Measurements from ENCODE around the gene BNIP3.
"Not testable (repeated sequence)": the region's sequence is repeated elsewhere in the genome, so short reads cannot be mapped to it uniquely, and the experiment has no call there.

Gene BNIP3

GRCh38 chr10:131933016-131933695 lies 48.6 kb downstream of the BNIP3 start:
- in situ Hi-C loops (cut with MboI; ENCODE audit: low sequenced_read_pairs) = no loop called here

- in situ Hi-C loops (cut with MboI; ENCODE audit: low sequenced_read_pairs) = no loop called here
Measured at GRCh38 chr10:131931981-131932380, 49.7 kb downstream of the BNIP3 start.

- in situ Hi-C loops (cut with MboI; ENCODE audit: low sequenced_read_pairs) = no loop called here
Measured at GRCh38 chr10:131930586-131931330, 51.0 kb downstream of the BNIP3 start.

- in situ Hi-C loops (cut with MboI; ENCODE audit: low sequenced_read_pairs) = no loop called here
Measured at GRCh38 chr10:131930150-131930549, 51.6 kb downstream of the BNIP3 start.

GRCh38 chr10:131929122-131929845 lies 52.4 kb downstream of the BNIP3 start:
- in situ Hi-C loops (cut with MboI; ENCODE audit: low sequenced_read_pairs) = no loop called here

GRCh38 chr10:131928248-131929095 lies 53.3 kb downstream of the BNIP3 start:
- in situ Hi-C loops (cut with MboI; ENCODE audit: low sequenced_read_pairs) = no loop called here

GRCh38 chr10:131926743-131927595 lies 54.8 kb downstream of the BNIP3 start:
- in situ Hi-C loops (cut with MboI; ENCODE audit: low sequenced_read_pairs) = no loop called here

- in situ Hi-C loops (cut with MboI; ENCODE audit: low sequenced_read_pairs) = no loop called here
Measured at GRCh38 chr10:131926253-131926652, 55.5 kb downstream of the BNIP3 start.

GRCh38 chr10:131925716-131926115 lies 56.0 kb downstream of the BNIP3 start:
- in situ Hi-C loops (cut with MboI; ENCODE audit: low sequenced_read_pairs) = no loop called here

GRCh38 chr10:131925011-131925649 lies 56.6 kb downstream of the BNIP3 start:
- in situ Hi-C loops (cut with MboI; ENCODE audit: low sequenced_read_pairs) = no loop called here

- in situ Hi-C loops (cut with MboI; ENCODE audit: low sequenced_read_pairs) = no loop called here
Measured at GRCh38 chr10:131923038-131923756, 58.5 kb downstream of the BNIP3 start.

- in situ Hi-C loops (cut with MboI; ENCODE audit: low sequenced_read_pairs) = no loop called here
Measured at GRCh38 chr10:131921184-131921583, 60.5 kb downstream of the BNIP3 start.

- in situ Hi-C loops (cut with MboI; ENCODE audit: low sequenced_read_pairs) = no loop called here
Measured at GRCh38 chr10:131920693-131921092, 61.0 kb downstream of the BNIP3 start.

- in situ Hi-C loops (cut with MboI; ENCODE audit: low sequenced_read_pairs) = no loop called here
Measured at GRCh38 chr10:131920151-131920550, 61.6 kb downstream of the BNIP3 start.

- in situ Hi-C loops (cut with MboI; ENCODE audit: low sequenced_read_pairs) = not testable (repeated sequence)
Measured at GRCh38 chr10:131919461-131919860, 62.3 kb downstream of the BNIP3 start.
